IMR-90 (cell line): ENCODE measurements around the gene CC2D1A. TPM values are rescaled to one million over a fixed set of nuclear protein-coding genes. Genes with fewer than 3 reads are reported as not detected.
"Not testable (repeated sequence)": the region's sequence is repeated elsewhere in the genome, so short reads cannot be mapped to it uniquely, and the experiment has no call there.

ENCODE experiments used
- ATAC-seq: fragments of 200-7000 bp; cut with Tn5 transposase; 2 replicates; pipeline ENCODE4 v1.9.1; 2020; ENCODE audit warnings: low read depth, mild to moderate bottlenecking, moderate library complexity
- BruUV-seq: library from RNA; stranded (reverse); fragments of 400-500 nt; replicated peaks from 2 replicates; lab custom pipeline; 2021; lab: Mats Ljungman, UMichigan
- CTCF ChIA-PET: fragments of 300-600 bp; formaldehyde crosslinking; extraction: SDS; loops from one replicate; lab custom pipeline; 2021; ENCODE audit warnings: antibody characterized with exemption; lab: Yijun Ruan, JAX
- POLR2A ChIA-PET: fragments of 300-600 bp; sonication (Branson Sonifier 250); formaldehyde crosslinking; loops from one replicate; lab custom pipeline; 2022; ENCODE audit warnings: antibody characterized with exemption; ENCODE audit not compliant: unreplicated experiment; lab: Charles Lee
- DNase-seq: peaks from one replicate; pipeline ENCODE4 v3.0.0; 2013
- H2AFZ ChIP-seq: replicated peaks from 2 replicates; pipeline ENCODE3; 2013; ENCODE audit warnings: low read length, mild to moderate bottlenecking; ENCODE audit not compliant: poor library complexity
- H2AK5ac ChIP-seq: 2 replicates; pipeline ENCODE4 v1.6.1; 2013; ENCODE audit warnings: low read depth, low read length, inconsistent platforms
- H2AK9ac ChIP-seq: replicated peaks from 2 replicates; pipeline ENCODE3; 2013; ENCODE audit warnings: mild to moderate bottlenecking, low read depth, low read length, moderate library complexity; ENCODE audit not compliant: poor library complexity
- H2BK120ac ChIP-seq: 2 replicates; pipeline ENCODE4 v1.6.1; 2013; ENCODE audit warnings: low read depth, low read length, inconsistent platforms
- H2BK15ac ChIP-seq: 3 replicates; pipeline ENCODE4 v1.6.1; 2013; ENCODE audit warnings: low read depth, low read length, inconsistent platforms
- H2BK20ac ChIP-seq: 2 replicates; pipeline ENCODE4 v1.6.1; 2013; ENCODE audit warnings: low read depth, mild to moderate bottlenecking, inconsistent platforms, low read length, moderate library complexity
- H2BK5ac ChIP-seq: 2 replicates; pipeline ENCODE4 v1.6.1; 2013; ENCODE audit warnings: mild to moderate bottlenecking, low read depth, low read length, inconsistent platforms; ENCODE audit not compliant: poor library complexity, severe bottlenecking
- H3K14ac ChIP-seq: replicated peaks from 2 replicates; pipeline ENCODE4 v1.6.1; 2013; ENCODE audit warnings: low read depth, low read length, inconsistent platforms
- H3K18ac ChIP-seq: 2 replicates; pipeline ENCODE4 v1.6.1; 2013; ENCODE audit warnings: low read depth, low read length, control low read depth
- H3K23ac ChIP-seq: 2 replicates; pipeline ENCODE4 v1.6.1; 2013; ENCODE audit warnings: low read depth, low read length, inconsistent platforms
- H3K27ac ChIP-seq: 2 replicates; pipeline ENCODE4 v1.5.1; 2013; ENCODE audit warnings: mild to moderate bottlenecking, control low read depth, low read length; ENCODE audit not compliant: insufficient read depth
- H3K27me3 ChIP-seq: 2 replicates; pipeline ENCODE4 v1.6.1; 2013; ENCODE audit warnings: low read length; ENCODE audit not compliant: control insufficient read depth, insufficient read depth
- H3K36me3 ChIP-seq: 2 replicates; pipeline ENCODE4 v1.6.1; 2013; ENCODE audit warnings: low read length, mixed read lengths; ENCODE audit not compliant: control insufficient read depth, insufficient read depth
- H3K4ac ChIP-seq: 2 replicates; pipeline ENCODE4 v1.6.1; 2013; ENCODE audit warnings: low read depth, low read length, inconsistent platforms
- H3K4me1 ChIP-seq: 2 replicates; pipeline ENCODE4 v1.6.1; 2013; ENCODE audit warnings: low read length, mixed read lengths; ENCODE audit not compliant: control insufficient read depth, insufficient read depth
- H3K4me2 ChIP-seq: 2 replicates; pipeline ENCODE4 v1.6.1; 2013; ENCODE audit warnings: low read depth, mild to moderate bottlenecking, control low read depth, low read length, moderate library complexity
- H3K4me3 ChIP-seq: 2 replicates; pipeline ENCODE4 v1.5.1; 2013; ENCODE audit warnings: low read depth, mild to moderate bottlenecking, control low read depth, low read length, moderate library complexity; ENCODE audit not compliant: insufficient read depth
- H3K56ac ChIP-seq: 2 replicates; pipeline ENCODE4 v1.6.1; 2013; ENCODE audit warnings: low read length, inconsistent platforms; ENCODE audit not compliant: insufficient read depth; ENCODE audit errors: extremely low read depth
- H3K79me1 ChIP-seq, 2 experiments: 2 replicates each; pipeline ENCODE4 v1.6.1; 2013; ENCODE audit warnings: low read length in 2 of 2, inconsistent platforms in 1 of 2, low read depth in 1 of 2
- H3K9ac ChIP-seq: 2 replicates; pipeline ENCODE4 v1.6.1; 2013; ENCODE audit warnings: low read depth, low read length, control low read depth
- H3K9me1 ChIP-seq: 2 replicates; pipeline ENCODE4 v1.6.1; 2013; ENCODE audit warnings: low read length, inconsistent platforms; ENCODE audit not compliant: insufficient read depth
- H3K9me3 ChIP-seq: 2 replicates; pipeline ENCODE4 v1.6.1; 2013; ENCODE audit warnings: low read length; ENCODE audit not compliant: control insufficient read depth, insufficient read depth
- H4K20me1 ChIP-seq: 2 replicates; pipeline ENCODE4 v1.6.1; 2013; ENCODE audit warnings: low read length, inconsistent platforms; ENCODE audit not compliant: insufficient read depth
- H4K5ac ChIP-seq: 2 replicates; pipeline ENCODE4 v1.6.1; 2013; ENCODE audit warnings: mild to moderate bottlenecking, low read depth, low read length, control low read depth
- H4K8ac ChIP-seq, 2 experiments: 2 replicates each; pipeline ENCODE4 v1.6.1; 2013; ENCODE audit warnings: low read depth in 2 of 2, low read length in 2 of 2, control low read depth in 1 of 2, inconsistent platforms in 1 of 2
- H4K91ac ChIP-seq: 2 replicates; pipeline ENCODE4 v1.6.1; 2013; ENCODE audit warnings: low read depth, low read length, inconsistent platforms; ENCODE audit not compliant: insufficient read depth
- WGBS, 2 experiments: methylation state at CpG; one replicate each; pipeline versions ENCODE4 v1.1.5 to v1.1.7; 2013; ENCODE audit warnings: missing lambda C conversion rate in 2 of 2; ENCODE audit not compliant: insufficient read length in 1 of 2; ENCODE audit errors: extremely low coverage in 2 of 2; 5-methylcytosine and 5-hydroxymethylcytosine counted together
- dilution Hi-C: fragments of 300-500 bp; cut with HindIII; formaldehyde crosslinking; loops from one replicate; pipeline ENCODE4 v1.14.3; 2018; ENCODE audit warnings: low sequenced_read_pairs; ENCODE audit not compliant: unreplicated experiment
- in situ Hi-C: fragments of 300-500 bp; cut with MboI; formaldehyde crosslinking; loops from 3 replicates; pipeline ENCODE4 v1.14.3; 2019; ENCODE audit warnings: low sequenced_read_pairs, inconsistent platforms, mixed read lengths
- intact Hi-C: fragments of 100-400 bp; cut with micrococcal nuclease; formaldehyde crosslinking; loops from 2 replicates; pipeline ENCODE4 v1.10.0; 2022
- polyA plus RNA-seq, 3 experiments: library from polyadenylated mRNA; depleted of rRNA; stranded (reverse); fragments of >200 nt; gene quantifications; 2 replicates each; pipeline ENCODE4 v1.2.3, GENCODE V29; 2012; ENCODE audit warnings: low replicate concordance in 1 of 3
- total RNA-seq: library from RNA; depleted of rRNA; stranded (reverse); fragments of >200 nt; gene quantifications from 2 replicates; pipeline ENCODE4 v1.2.3, GENCODE V29; 2012

Gene CC2D1A
- total and polyA plus RNA-seq, 2 of the 4 experiments (the other 2 are of a cell fraction) = 4.1 to 14.7 TPM

GRCh38 chr19:13967206-13967605 is 61.2 kb downstream of the CC2D1A start:
- in situ Hi-C loops, H2AK9ac ChIP-seq, intact Hi-C loops, H3K79me1 ChIP-seq, H4K20me1 ChIP-seq, dilution Hi-C loops, H2AFZ ChIP-seq, H3K4me3 ChIP-seq, H3K23ac ChIP-seq, H4K8ac ChIP-seq, H2BK15ac ChIP-seq, H3K4me2 ChIP-seq, H3K9ac ChIP-seq, H2BK120ac ChIP-seq, H3K4ac ChIP-seq, ATAC-seq, H3K14ac ChIP-seq, H3K9me1 ChIP-seq, H3K4me1 ChIP-seq, H3K18ac ChIP-seq, BruUV-seq, H3K56ac ChIP-seq, H2BK5ac ChIP-seq, H3K27ac ChIP-seq, H2AK5ac ChIP-seq, H3K27me3 ChIP-seq, POLR2A ChIA-PET, H4K5ac ChIP-seq, DNase-seq, H4K91ac ChIP-seq, CTCF ChIA-PET, H3K9me3 ChIP-seq, H2BK20ac ChIP-seq: not testable (repeated sequence)
- WGBS, 2 experiments = 100% methylated on average over 1 of the region's 8 CpGs; no CpG with 5 or more reads in 1 of the 2 experiments
- H3K36me3 ChIP-seq = peaks cover 27% of the 10 kb centered on the region; the same call in 1 of the 2 replicates
